ENCODE data around the gene TRAFD1.
A peak's percentile ranks its signal among the peaks of the same experiment; 100 is the strongest.

The TRAFD1 gene

DNA sequence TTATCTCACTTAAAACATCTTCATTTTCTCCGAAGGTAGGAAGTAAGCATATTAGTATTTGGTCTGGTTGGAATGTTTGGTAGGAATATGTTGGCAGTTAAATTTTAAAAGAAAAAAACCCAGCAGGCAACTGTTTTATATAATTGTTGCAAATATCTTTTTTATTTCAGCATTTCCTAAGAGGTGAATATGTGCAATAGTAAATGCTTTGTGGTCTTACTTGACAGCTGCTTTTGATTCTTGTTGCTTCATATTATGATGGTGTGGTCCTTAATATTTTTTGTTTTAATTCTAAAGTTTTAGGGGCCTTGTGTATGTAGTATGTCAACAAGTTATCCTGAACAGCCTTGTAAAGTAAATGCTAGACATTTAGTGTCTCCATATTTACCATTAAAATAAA lies 6.3 kb downstream of the TRAFD1 start:
- Histone ChIP-seq H3K4me2 (ENCODE audit: low read length) (peak overlapping the region; percentile 87), H3K27me3 (ENCODE audit: low read depth, low read length) (no peaks in the 10 kb centered on the region), H3K79me2 (ENCODE audit: low read length) (peaks cover 72% of the 10 kb centered on the region), H3K36me3 (replicated peaks; ENCODE audit: low read depth, low read length) (peaks cover 50% of the 10 kb centered on the region), H3K4me1 (ENCODE audit: low read length) (peaks cover 46% of the 10 kb centered on the region), H3K9ac (ENCODE audit: low read length) (peak overlapping the region; percentile 61), H3K27ac (ENCODE audit: low read length) (peak overlapping the region; percentile 96), H4K20me1 (ENCODE audit: insufficient read depth, low read length) (peaks cover 20% of the 10 kb centered on the region; the same call in 1 of the 2 replicates), H3K9me3 (ENCODE audit: insufficient read depth, low read length) (no peaks in the 10 kb centered on the region), H2AFZ (ENCODE audit: low read depth, low read length) (no peak overlapping the region), H3K4me3 (ENCODE audit: low read length) (peak overlapping the region; percentile 64; the same call in 1 of the 2 replicates)
- no peak for TF ChIP-seq EZH2phosphoT487 (IDR thresholded peaks at IDR 0.05; ENCODE audit: low read depth)
- TF ChIP-seq, protein P1, sequence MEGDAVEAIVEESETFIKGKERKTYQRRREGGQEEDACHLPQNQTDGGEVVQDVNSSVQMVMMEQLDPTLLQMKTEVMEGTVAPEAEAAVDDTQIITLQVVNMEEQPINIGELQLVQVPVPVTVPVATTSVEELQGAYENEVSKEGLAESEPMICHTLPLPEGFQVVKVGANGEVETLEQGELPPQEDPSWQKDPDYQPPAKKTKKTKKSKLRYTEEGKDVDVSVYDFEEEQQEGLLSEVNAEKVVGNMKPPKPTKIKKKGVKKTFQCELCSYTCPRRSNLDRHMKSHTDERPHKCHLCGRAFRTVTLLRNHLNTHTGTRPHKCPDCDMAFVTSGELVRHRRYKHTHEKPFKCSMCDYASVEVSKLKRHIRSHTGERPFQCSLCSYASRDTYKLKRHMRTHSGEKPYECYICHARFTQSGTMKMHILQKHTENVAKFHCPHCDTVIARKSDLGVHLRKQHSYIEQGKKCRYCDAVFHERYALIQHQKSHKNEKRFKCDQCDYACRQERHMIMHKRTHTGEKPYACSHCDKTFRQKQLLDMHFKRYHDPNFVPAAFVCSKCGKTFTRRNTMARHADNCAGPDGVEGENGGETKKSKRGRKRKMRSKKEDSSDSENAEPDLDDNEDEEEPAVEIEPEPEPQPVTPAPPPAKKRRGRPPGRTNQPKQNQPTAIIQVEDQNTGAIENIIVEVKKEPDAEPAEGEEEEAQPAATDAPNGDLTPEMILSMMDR (IDR thresholded peaks at IDR 0.05; ENCODE audit: low read depth, low read length) = no peak

DNA sequence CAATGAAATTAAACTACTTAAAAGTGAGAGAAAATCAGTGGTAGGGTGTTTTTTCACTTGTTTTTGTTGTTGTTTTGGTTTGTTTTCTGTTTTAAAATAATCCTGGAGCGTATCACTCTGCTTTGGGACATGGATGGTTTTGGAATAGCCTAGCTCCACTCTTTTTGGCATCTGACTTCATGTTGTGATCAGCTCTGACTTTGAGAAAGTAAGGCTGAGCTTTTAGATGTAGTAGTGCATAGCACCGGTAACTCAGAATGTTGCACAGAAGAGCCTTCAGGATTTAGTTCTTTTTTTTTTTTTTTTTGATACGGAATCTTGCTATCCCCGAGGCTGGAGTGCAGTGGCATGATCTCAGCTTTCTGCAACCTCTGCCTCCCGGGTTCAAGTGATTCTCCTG lies 8.1 kb downstream of the TRAFD1 start:
- Histone ChIP-seq H3K9me3 (ENCODE audit: insufficient read depth, low read length) (no peaks in the 10 kb centered on the region), H3K27ac (ENCODE audit: low read length) (no peak overlapping the region), H3K4me3 (ENCODE audit: low read length) (no peak overlapping the region), H3K4me2 (ENCODE audit: low read length) (no peak overlapping the region), H2AFZ (ENCODE audit: low read depth, low read length) (no peak overlapping the region), H4K20me1 (ENCODE audit: insufficient read depth, low read length) (peaks cover 13% of the 10 kb centered on the region; the same call in 1 of the 2 replicates), H3K9ac (ENCODE audit: low read length) (no peak overlapping the region), H3K36me3 (replicated peaks; ENCODE audit: low read depth, low read length) (peaks cover 43% of the 10 kb centered on the region), H3K27me3 (ENCODE audit: low read depth, low read length) (no peaks in the 10 kb centered on the region), H3K79me2 (ENCODE audit: low read length) (peaks cover 55% of the 10 kb centered on the region), H3K4me1 (ENCODE audit: low read length) (peaks cover 35% of the 10 kb centered on the region)
- TF ChIP-seq, protein P1 (IDR thresholded peaks at IDR 0.05; ENCODE audit: low read depth, low read length) = no peak
- no peak for TF ChIP-seq EZH2phosphoT487 (IDR thresholded peaks at IDR 0.05; ENCODE audit: low read depth)

DNA sequence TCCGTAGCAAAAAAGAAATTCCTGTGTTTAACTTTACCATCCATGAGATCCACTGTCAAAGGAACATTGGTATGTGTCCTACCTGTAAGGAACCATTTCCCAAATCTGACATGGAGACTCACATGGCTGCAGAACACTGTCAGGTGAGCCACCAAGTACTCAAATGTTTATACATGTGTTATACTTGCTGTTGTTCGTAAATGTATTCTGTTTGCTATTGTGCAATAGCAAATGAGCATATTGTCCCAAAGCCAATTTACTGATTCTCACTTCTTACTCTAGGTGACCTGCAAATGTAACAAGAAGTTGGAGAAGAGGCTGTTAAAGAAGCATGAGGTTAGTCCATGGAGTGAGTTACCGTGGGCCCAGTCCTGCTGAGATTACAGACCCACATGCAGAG lies 9.4 kb downstream of the TRAFD1 start:
- Histone ChIP-seq H3K9me3 (ENCODE audit: insufficient read depth, low read length) (no peaks in the 10 kb centered on the region), H4K20me1 (ENCODE audit: insufficient read depth, low read length) (peaks cover 13% of the 10 kb centered on the region; the same call in 1 of the 2 replicates), H3K9ac (ENCODE audit: low read length) (no peak overlapping the region), H3K4me2 (ENCODE audit: low read length) (no peak overlapping the region), H3K4me1 (ENCODE audit: low read length) (peaks cover 22% of the 10 kb centered on the region), H3K27ac (ENCODE audit: low read length) (no peak overlapping the region), H3K36me3 (replicated peaks; ENCODE audit: low read depth, low read length) (peaks cover 42% of the 10 kb centered on the region), H3K27me3 (ENCODE audit: low read depth, low read length) (no peaks in the 10 kb centered on the region), H3K79me2 (ENCODE audit: low read length) (peaks cover 42% of the 10 kb centered on the region), H2AFZ (ENCODE audit: low read depth, low read length) (no peak overlapping the region), H3K4me3 (ENCODE audit: low read length) (no peak overlapping the region)
- no peak for TF ChIP-seq EZH2phosphoT487 (IDR thresholded peaks at IDR 0.05; ENCODE audit: low read depth)
- TF ChIP-seq, protein P1 (IDR thresholded peaks at IDR 0.05; ENCODE audit: low read depth, low read length) = no peak

DNA sequence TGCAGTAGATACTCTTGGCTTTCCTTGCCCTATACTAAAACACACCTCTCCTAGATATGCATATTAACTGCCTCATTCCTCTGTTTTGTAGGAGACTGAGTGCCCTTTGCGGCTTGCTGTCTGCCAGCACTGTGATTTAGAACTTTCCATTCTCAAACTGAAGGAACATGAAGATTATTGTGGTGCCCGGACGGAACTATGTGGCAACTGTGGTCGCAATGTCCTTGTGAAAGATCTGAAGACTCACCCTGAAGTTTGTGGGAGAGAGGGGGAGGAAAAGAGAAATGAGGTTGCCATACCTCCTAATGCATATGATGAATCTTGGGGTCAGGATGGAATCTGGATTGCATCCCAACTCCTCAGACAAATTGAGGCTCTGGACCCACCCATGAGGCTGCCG lies 15.4 kb downstream of the TRAFD1 start:
- Histone ChIP-seq H3K9ac (ENCODE audit: low read length) (no peak overlapping the region), H3K79me2 (ENCODE audit: low read length) (no peaks in the 10 kb centered on the region), H3K9me3 (ENCODE audit: insufficient read depth, low read length) (no peaks in the 10 kb centered on the region), H3K36me3 (replicated peaks; ENCODE audit: low read depth, low read length) (peaks cover 41% of the 10 kb centered on the region), H2AFZ (ENCODE audit: low read depth, low read length) (no peak overlapping the region), H3K4me1 (ENCODE audit: low read length) (no peaks in the 10 kb centered on the region), H3K4me2 (ENCODE audit: low read length) (no peak overlapping the region), H3K4me3 (ENCODE audit: low read length) (no peak overlapping the region), H4K20me1 (ENCODE audit: insufficient read depth, low read length) (no peaks in the 10 kb centered on the region), H3K27ac (ENCODE audit: low read length) (no peak overlapping the region), H3K27me3 (ENCODE audit: low read depth, low read length) (no peaks in the 10 kb centered on the region)
- TF ChIP-seq, protein P1 (IDR thresholded peaks at IDR 0.05; ENCODE audit: low read depth, low read length) = no peak
